Renal cortex interstitium (tissue), 15 donors: ENCODE results near the gene FHL5. TPM values are rescaled to one million over a fixed set of nuclear protein-coding genes. Genes with fewer than 3 reads are reported as not detected.
A peak's percentile ranks its signal among the peaks of the same experiment; 100 is the strongest.
"Not testable (repeated sequence)": the region's sequence is repeated elsewhere in the genome, so short reads cannot be mapped to it uniquely, and the experiment has no call there.

ENCODE experiments used
- DNase-seq, 11 donors: peaks; one replicate each; pipeline ENCODE4 v3.0.0-alpha.2; 2013; ENCODE audit warnings: low read depth in 9 of 11, low spot score in 4 of 11; ENCODE audit errors: extremely low read depth in 1 of 11
- long read RNA-seq, 16 experiments: transcript quantifications; one replicate each; lab custom pipeline, GENCODE V29; 2026
- polyA plus RNA-seq, 3 donors: library from polyadenylated mRNA; unstranded; fragments of 120-200 nt; gene quantifications; one replicate each; pipeline ENCODE4 v1.2.1, GENCODE V29; 2013; ENCODE audit not compliant: insufficient read length in 3 of 3

Gene FHL5
- under 1 TPM; 0.13 to 0.28 (median 0.27) TPM for polyA plus RNA-seq
- long read RNA-seq, donor 1: 0 reads
- long read RNA-seq, donor 2: 0 reads
- long read RNA-seq, donor 3: 0 reads
- long read RNA-seq, donor 4: 0 reads
- long read RNA-seq, donor 5: 0 reads
- long read RNA-seq, donor 6: 0 reads
- long read RNA-seq, donor 7: 0 reads
- long read RNA-seq, donor 8: 0 reads
- long read RNA-seq, donor 9: 0 reads
- long read RNA-seq, donor 10: 0 reads
- long read RNA-seq, donor 11: 0 reads
- long read RNA-seq, donor 12: 0 reads
- long read RNA-seq, donor 13: 0 reads
- long read RNA-seq, donor 14: 0 reads
- long read RNA-seq, donor 15: 0 reads
- long read RNA-seq, donor 16: 0 reads

DNA sequence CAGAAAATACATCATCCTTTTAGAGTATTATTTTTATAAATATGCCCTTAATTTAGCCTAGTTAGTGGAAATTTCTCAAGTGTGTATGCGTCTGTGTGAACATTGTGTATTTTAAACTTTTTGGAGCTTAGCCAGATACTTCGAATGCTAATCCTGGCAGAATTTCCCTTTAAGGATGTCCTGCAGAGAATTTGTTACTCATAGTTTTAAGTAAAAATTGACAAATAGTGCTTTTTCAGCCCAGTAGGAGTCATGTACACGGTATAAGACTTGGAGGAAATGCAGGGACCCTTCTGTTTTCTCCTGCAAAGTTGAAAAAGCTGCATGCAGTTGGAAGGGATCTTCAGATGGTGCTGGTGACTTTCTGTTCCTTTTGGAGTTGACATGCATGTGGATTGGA, at the start of gene FHL5:
TSS of gene FHL5 (plus strand) at position 243 of the 400 bp plus-strand sequence. CDS start 40,486 bp downstream, outside the sequence.
- no peak for DNase-seq

GRCh38 chr6:96520171-96521115, 42.5 kb upstream of the FHL5 start:
- DNase-seq: peak in 2 of 11 donors; percentile 3 to 9

GRCh38 chr6:96521306-96521643, 41.7 kb upstream of the FHL5 start:
- peak in 2 of 11 donors; percentile 44 to 59 for DNase-seq

GRCh38 chr6:96521644-96522464, 41.1 kb upstream of the FHL5 start, which contains the start of gene UFL1:
Gene UFL1 (plus strand): TSS chr6:96521806. CDS start chr6:96521874, 68 bp downstream.
- peak; percentile 78 to 93 (median 90) for DNase-seq

DNA sequence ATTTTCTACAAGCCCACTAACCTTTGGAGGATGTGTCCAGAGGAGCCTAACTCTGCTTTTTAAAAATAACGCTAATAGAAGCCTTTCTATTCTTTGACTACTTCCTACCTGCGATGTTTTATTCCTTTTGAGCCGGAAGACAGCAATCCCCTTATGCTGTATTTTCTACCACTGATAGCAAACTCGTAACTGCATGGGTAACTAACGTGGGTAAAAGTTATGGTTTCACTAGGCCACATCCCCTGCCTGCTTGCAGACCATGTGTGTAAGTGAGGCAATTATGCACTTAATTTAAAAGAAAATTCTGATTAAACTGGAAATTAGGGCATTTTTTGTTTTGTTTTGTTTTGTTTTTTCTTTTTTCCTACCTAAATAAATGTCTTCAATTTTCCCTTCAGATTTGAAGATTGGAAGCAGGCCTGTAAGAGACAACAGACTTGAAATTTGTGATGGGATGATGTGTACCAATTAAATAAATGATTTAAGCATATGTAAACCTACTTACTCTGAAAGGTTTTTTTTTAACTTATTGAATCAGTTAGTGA, 40.4 kb upstream of the FHL5 start:
- peak in 1 of 11 donors; percentile 4 for DNase-seq

GRCh38 chr6:96528193-96528592, 34.7 kb upstream of the FHL5 start:
- DNase-seq: no peak

DNA sequence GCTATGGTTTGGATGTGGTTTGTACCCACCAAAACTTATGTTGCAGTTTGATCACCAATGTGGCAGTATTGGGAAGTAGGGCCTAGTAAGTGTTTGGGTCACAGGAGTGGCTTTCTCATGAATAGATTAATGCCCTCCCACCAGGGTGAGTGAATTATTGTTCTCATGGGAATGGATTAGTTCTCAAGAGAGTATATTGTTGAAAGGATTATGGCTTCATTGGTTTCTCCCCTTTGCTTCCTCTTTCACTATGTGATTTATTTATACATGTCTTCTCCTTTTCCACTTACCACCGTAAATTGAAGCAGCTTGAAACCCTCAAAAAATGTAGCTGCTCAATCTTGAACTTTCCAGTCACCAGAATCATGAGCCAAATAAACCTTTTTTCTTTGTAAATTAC, 30.5 kb upstream of the FHL5 start:
- no peak for DNase-seq

DNA sequence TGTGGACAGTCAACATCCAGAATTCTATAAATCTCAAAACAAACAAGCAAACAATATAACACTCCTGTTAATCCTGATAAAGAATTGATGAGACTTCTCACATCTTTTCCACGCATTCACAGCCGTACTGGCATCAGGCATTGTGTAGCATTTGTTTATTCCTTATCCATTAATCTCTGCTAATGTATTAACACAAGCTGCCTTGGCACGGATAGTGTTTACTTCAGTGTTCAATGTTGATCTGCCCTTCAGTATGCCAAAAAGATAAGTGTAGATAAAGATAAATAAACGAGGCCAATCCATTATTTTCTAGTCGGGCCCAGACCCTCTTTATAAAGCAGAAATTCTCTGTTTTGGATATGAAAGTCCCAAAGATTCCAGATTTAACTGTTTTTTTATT, 25.2 kb upstream of the FHL5 start:
- DNase-seq: no peak

DNA sequence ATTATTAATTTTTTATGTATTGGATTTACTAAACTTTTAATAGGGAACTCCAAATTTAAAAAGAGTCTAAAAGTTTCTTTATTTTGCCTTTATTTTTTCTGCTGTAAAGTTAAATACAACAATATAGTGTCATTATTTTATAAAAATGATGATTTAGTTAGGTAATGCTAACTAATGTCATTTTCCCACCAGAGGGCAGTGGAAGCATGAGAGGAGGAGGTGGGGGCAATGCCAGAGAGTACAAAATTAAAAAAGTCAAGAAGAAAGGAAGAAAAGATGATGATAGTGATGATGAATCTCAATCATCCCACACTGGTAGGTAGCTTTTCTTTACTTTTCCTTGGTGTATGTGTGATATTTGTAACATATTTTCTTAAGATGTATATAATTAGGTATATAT, 20.2 kb upstream of the FHL5 start:
- no peak for DNase-seq

- no peak for DNase-seq
Measured at GRCh38 chr6:96545882-96546281, 17.0 kb upstream of the FHL5 start.

GRCh38 chr6:96547654-96548053, 15.3 kb upstream of the FHL5 start:
- no peak for DNase-seq

- DNase-seq: no peak
Measured at GRCh38 chr6:96554558-96554957, 8.4 kb upstream of the FHL5 start.

GRCh38 chr6:96559740-96560139, 3.2 kb upstream of the FHL5 start:
- DNase-seq: not testable (repeated sequence)

GRCh38 chr6:96563853-96564252, 925 bp downstream of the FHL5 start:
- no peak for DNase-seq

GRCh38 chr6:96570053-96570452, 7.1 kb downstream of the FHL5 start:
- DNase-seq: no peak

GRCh38 chr6:96571551-96571950, 8.6 kb downstream of the FHL5 start:
- no peak for DNase-seq

GRCh38 chr6:96575359-96575758, 12.4 kb downstream of the FHL5 start:
- no peak for DNase-seq

DNA sequence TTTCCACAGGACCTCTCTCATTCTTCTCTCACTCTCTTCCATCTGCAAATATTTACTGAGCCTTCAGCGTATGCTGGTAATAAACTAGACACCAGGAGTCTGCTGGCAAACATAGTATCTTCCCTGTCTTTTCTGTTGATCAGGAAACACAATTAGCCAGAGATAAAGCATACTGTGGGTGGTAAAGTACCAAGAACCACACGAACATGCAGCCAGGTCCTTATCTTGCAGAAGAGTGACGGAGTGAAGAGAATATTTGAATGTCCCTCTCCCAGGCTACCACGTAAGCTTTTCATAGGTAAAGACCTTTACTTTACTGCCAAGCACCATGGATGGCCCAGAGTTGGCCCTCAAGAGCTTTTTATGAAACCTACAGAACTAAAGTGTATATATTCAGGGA, 13.3 kb downstream of the FHL5 start:
- DNase-seq: no peak

DNA sequence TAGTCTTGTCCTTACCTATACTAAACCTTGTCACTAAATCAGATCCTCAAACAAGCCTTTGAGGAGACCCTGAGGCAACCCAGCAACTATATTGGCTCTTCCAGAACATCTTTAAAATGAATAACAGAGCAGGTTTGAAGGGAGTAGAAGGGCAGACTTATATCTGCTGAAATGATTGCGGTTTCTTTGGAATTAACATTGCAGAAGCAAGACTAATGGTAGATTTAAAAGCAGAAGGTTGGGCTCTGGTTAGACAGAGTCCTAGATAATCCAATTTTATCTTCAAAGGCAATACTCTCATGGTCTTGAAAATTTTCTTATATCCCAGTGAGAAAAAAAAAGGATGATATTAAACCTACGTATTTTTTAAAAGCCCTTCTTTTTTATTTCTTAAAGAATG, 19.1 kb downstream of the FHL5 start:
- no peak for DNase-seq
